ENCODE data around the gene AP3D1. TPM values are rescaled to one million over a fixed set of nuclear protein-coding genes. Genes with fewer than 3 reads are reported as not detected.

AP3D1 gene
- total and polyA plus RNA-seq, 2 donors (not counting 3 experiments of a cell fraction or from before 2014, with no cell fraction given): 130 to 137 TPM

GRCh38 chr19:2121416-2122051 is 29.8 kb downstream of the AP3D1 start:
- Histone ChIP-seq H3K27me3 (ENCODE audit: control insufficient read depth in 2 of 2, insufficient read depth in 2 of 2, low read length in 2 of 2) (no peaks in the 10 kb centered on the region), H3K79me2 (ENCODE audit: control insufficient read depth, insufficient read depth, low read length) (no peaks in the 10 kb centered on the region), H2AFZ (ENCODE audit: low read depth, low read length) (no peak overlapping the region), H3K27ac (ENCODE audit: insufficient read depth, low read depth, low read length) (no peak overlapping the region), H3K9ac (replicated peaks; ENCODE audit: extremely low read depth, insufficient read depth, low read length) (no peak overlapping the region), H3K9me1 (replicated peaks; ENCODE audit: control insufficient read depth, extremely low read depth, insufficient read depth, low read length) (no peaks in the 10 kb centered on the region), H3K9me3 (replicated peaks; ENCODE audit: control insufficient read depth, insufficient read depth, low read length) (no peaks in the 10 kb centered on the region), H3K36me3 (ENCODE audit: control insufficient read depth in 2 of 2, extremely low read depth in 1 of 2, insufficient read depth in 2 of 2, low read length in 2 of 2) (peaks cover 23 to 80% of the 10 kb centered on the region in 2 experiments), H3K4me1 (ENCODE audit: control insufficient read depth, extremely low read depth, insufficient read depth, low read length) (no peaks in the 10 kb centered on the region), H3K4me2 (ENCODE audit: insufficient read depth, low read length) (no peak overlapping the region), H3K4me3 (replicated peaks in 1 of 3; ENCODE audit: insufficient read depth in 1 of 3, low read depth in 1 of 3, low read length in 3 of 3) (no peak overlapping the region), H4K20me1 (replicated peaks; ENCODE audit: control insufficient read depth, extremely low read depth, insufficient read depth, low read length) (no peaks in the 10 kb centered on the region)
- TF ChIP-seq POLR2AphosphoS5 (IDR thresholded peaks at IDR 0.05; ENCODE audit: insufficient read depth, low read depth, low read length) (no peak), GATA2 (IDR thresholded peaks at IDR 0.05; ENCODE audit: insufficient read depth, insufficient read length, low read depth, low read length) (no peak), POLR2A (IDR thresholded peaks at IDR 0.05; ENCODE audit: low read depth, low read length) (no peak), CTCF (IDR thresholded peaks at IDR 0.05; ENCODE audit: extremely low read depth in 1 of 2, insufficient read depth in 1 of 2, low read depth in 1 of 2, low read length in 2 of 2) (no peak), MYC (IDR thresholded peaks at IDR 0.05; ENCODE audit: low read depth, low read length) (no peak), FOS (IDR thresholded peaks at IDR 0.05; ENCODE audit: borderline replicate concordance, insufficient read depth, low read length) (no peak), JUN (IDR thresholded peaks at IDR 0.05; ENCODE audit: borderline replicate concordance, insufficient read depth, insufficient read length, low read depth) (no peak), EZH2 (IDR thresholded peaks at IDR 0.05; ENCODE audit: borderline replicate concordance, low read depth, low read length, severe bottlenecking) (no peak), MAX (IDR thresholded peaks at IDR 0.05; ENCODE audit: insufficient read depth, insufficient read length) (no peak)
- dilution Hi-C loops (cut with MboI; ENCODE audit: extremely low pct_ligation_motif_present, low sequenced_read_pairs) (no loop called here), intact Hi-C loops (cut with micrococcal nuclease) (no loop called here)
- ChIA-PET CTCF (no interaction called here), POLR2A (no interaction called here)
- DNase-seq (ENCODE audit: low read depth, low spot score) (no peak), FAIRE-seq (no peak)
- no TSS peak for BruUV-seq (replicated peaks)

All from endothelial cell of umbilical vein (primary cell).